GM12875 (cell line): ENCODE results near the gene PSMB7.

Experiments
- H3K4me3 ChIP-seq: one replicate; pipeline ENCODE4 v1.5.1; 2011; ENCODE audit warnings: low read depth, low read length, control low read depth
- TF ChIP-seq, protein P1 (sequence below): IDR thresholded peaks from 2 replicates; pipeline ENCODE4 v1.5.1; 2011; ENCODE audit warnings: low read depth, mild to moderate bottlenecking, control low read depth, inconsistent platforms, low read length, moderate library complexity, borderline replicate concordance; ENCODE audit not compliant: insufficient read depth

PSMB7 gene

DNA sequence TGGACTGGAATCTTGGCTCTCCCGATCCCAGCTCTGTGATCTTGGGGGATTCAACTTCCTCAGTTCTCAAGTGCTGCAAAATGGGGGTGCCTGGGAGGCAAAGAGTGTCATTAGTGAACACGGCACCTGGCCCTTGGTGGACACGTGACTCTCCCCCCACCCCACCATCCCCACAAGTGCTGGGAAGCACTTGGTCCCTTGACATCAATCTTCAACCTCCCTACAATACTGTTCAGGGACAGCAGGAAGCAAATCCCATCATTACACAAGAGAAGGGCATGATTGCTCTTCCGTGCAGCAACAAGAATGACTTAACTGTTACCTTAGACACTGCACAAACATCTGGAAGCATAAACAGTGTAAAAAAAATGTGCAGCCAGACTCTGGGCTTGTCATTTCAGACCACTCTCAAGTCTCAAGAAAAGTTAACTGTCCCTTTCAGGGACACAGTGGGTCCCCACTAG is 61.4 kb downstream of the PSMB7 start:
- no peak overlapping the region for H3K4me3 ChIP-seq
- TF ChIP-seq, protein P1, sequence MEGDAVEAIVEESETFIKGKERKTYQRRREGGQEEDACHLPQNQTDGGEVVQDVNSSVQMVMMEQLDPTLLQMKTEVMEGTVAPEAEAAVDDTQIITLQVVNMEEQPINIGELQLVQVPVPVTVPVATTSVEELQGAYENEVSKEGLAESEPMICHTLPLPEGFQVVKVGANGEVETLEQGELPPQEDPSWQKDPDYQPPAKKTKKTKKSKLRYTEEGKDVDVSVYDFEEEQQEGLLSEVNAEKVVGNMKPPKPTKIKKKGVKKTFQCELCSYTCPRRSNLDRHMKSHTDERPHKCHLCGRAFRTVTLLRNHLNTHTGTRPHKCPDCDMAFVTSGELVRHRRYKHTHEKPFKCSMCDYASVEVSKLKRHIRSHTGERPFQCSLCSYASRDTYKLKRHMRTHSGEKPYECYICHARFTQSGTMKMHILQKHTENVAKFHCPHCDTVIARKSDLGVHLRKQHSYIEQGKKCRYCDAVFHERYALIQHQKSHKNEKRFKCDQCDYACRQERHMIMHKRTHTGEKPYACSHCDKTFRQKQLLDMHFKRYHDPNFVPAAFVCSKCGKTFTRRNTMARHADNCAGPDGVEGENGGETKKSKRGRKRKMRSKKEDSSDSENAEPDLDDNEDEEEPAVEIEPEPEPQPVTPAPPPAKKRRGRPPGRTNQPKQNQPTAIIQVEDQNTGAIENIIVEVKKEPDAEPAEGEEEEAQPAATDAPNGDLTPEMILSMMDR = no peak

DNA sequence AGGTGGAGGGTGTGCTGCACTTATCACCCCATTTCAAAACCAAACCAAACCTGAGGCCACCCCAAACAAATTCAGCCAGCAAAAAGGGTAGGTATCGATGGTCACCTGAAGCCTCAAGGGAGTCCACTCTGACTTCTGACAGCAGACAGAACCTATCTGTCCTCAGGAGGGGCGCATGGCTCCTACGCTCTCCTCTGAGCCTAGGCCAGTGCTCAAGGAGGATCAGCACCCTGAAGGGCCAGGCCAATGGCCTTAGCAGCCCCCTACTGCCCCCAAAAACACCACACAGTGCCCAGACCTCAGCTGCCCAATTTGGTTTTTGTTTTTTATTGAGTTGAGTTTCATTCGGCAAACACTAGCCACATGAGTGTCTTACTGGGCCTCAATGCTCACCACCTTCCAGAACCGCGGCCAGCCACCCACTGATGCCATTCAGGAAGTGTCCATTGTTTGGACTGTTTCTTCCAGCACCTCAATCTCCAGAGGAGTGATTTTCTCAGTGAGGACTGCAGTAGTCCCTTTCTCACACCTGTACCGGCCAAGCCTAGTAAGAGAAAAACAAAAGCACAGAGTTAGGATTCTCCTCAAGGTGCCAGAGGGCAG is 62.0 kb downstream of the PSMB7 start:
- no peak overlapping the region for H3K4me3 ChIP-seq
- TF ChIP-seq, protein P1 = no peak

DNA sequence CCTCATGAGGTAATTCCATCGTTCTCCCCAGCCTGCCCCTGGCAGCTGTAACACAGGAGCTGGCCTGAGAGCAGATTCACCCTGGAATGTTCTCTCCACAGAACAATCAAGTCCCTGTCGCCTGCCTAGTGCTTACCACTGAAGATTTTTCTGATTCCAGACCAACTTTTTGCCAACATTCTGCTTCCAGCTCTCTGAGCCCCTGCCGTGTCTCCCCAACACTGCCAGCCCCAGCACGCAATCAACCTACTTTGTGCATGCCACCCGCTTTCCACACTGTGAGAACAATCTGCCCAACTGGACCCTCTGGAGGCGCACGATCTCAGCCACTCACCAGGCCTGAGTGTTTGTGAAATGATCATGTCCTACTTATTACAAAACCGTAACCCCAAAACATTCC is 62.6 kb downstream of the PSMB7 start:
- TF ChIP-seq, protein P1 = no peak

DNA sequence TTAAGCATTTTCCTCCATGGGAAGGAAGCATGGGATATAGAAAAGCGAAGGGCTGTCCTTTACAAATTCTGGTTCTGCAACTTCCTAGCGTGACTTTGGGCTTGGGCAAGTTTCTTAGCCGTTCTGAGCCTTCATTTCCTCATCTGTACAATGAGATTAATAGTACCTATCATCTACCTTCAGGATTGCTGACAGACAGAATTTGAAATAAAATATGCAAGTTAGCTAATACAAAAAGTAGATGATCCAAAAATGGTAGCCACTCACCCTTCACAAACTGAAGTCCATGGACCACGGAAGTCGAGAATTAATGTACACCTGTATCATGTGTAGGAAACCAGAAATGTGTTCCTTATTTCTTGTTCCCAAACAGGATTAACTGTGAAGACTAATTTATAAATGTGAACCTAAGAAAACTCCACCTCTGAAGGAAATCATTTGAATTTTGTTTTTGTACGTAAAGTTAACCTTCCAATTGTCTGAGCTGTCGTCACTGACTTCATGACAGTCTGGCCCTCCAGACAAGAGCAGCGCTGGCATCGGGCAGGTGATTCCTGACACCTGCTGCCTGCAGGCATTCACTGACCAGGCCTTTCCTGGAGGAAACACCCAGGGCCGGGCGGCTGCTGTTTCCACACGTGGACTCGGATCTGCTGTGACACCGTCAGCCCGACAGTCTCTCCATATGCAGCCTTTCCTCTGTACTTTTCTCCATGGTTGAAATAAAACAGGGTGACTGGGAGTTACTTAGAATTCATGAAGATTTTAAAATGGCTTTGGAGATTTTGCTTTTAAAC is 63.4 kb downstream of the PSMB7 start:
- no peak overlapping the region for H3K4me3 ChIP-seq
- TF ChIP-seq, protein P1 = no peak

More for the DNA sequence above, 62.6 kb downstream of the PSMB7 start:
- no peak overlapping the region for H3K4me3 ChIP-seq

DNA sequence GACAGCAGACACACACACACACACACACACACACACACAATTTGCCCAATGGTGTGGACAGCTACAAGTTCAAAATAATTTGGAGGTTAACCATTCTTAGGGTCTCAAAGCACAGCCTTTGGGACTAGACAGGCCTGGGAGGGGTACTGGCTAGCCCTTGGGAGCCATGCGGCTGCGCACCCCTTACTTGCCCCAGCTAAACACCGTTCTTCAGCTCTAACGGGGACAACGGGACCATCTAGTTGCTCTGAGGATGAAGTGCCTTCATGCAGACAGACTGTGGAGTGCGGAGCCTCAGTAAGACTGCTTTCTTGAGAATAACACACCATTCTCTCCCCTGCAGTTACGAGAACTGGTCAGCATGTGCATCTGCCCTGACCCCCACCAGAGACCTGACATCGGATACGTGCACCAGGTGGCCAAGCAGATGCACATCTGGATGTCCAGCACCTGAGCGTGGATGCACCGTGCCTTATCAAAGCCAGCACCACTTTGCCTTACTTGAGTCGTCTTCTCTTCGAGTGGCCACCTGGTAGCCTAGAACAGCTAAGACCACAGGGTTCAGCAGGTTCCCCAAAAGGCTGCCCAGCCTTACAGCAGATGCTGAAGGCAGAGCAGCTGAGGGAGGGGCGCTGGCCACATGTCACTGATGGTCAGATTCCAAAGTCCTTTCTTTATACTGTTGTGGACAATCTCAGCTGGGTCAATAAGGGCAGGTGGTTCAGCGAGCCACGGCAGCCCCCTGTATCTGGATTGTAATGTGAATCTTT is 64.6 kb downstream of the PSMB7 start:
- TF ChIP-seq, protein P1 = no peak
- H3K4me3 ChIP-seq = no peak overlapping the region

DNA sequence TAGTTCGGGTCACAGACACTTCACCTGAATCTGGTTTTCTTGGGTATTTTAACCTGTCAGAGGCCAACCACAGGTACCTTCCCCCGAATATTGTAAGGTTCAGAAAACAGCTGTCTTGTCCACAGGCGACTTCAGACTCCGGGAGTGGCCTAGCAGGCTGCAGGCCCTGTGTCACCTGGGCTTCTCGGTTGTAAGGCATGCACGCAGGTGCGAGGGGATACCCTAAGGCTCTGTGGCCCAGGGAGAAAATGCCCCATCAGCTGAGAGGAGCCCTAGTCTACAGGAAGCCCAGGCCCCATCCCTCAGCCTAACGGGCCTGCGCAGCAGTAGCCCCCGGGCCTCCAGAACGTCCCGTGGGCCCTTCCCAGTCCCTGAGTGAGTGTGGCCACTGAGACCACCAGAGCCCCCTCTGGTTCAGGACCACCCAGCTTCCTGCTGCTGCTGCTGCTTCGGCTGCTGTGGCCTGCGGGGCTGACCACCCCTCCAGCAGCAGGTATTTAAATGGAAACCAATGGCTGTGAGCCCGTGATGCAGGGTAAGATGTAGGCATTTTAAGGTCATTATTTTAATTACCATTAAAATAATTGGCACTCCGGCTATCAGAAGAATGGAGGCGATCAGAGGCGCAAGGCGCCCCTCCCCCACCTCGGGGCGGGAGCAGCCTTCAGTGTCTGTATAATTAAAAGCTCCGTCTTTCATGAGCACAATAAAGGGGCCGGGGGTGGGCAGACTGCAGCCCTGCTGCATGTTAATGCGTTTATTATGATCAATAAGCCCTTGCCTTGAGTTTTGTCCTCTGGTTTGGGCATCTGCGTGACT is 65.4 kb downstream of the PSMB7 start:
- H3K4me3 ChIP-seq = no peak overlapping the region
- TF ChIP-seq, protein P1 = no peak
